ENCODE results near the gene PSMG4.

GRCh38 chr6:3250231-3250675, 8.5 kb upstream of the PSMG4 start:
- TF ChIP-seq, protein P1, sequence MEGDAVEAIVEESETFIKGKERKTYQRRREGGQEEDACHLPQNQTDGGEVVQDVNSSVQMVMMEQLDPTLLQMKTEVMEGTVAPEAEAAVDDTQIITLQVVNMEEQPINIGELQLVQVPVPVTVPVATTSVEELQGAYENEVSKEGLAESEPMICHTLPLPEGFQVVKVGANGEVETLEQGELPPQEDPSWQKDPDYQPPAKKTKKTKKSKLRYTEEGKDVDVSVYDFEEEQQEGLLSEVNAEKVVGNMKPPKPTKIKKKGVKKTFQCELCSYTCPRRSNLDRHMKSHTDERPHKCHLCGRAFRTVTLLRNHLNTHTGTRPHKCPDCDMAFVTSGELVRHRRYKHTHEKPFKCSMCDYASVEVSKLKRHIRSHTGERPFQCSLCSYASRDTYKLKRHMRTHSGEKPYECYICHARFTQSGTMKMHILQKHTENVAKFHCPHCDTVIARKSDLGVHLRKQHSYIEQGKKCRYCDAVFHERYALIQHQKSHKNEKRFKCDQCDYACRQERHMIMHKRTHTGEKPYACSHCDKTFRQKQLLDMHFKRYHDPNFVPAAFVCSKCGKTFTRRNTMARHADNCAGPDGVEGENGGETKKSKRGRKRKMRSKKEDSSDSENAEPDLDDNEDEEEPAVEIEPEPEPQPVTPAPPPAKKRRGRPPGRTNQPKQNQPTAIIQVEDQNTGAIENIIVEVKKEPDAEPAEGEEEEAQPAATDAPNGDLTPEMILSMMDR (IDR thresholded peaks at IDR 0.05; ENCODE audit: low read length), result no peak
- TF ChIP-seq EZH2phosphoT487 (IDR thresholded peaks at IDR 0.05; ENCODE audit: low read length), result no peak
- TF ChIP-seq EZH2 (optimal IDR thresholded peaks at IDR 0.05; ENCODE audit: low read depth, low read length), result no peak

Data from MM.1S (cell line).